Measurements from ENCODE around the gene RREB1. TPM values are rescaled to one million over a fixed set of nuclear protein-coding genes. Genes with fewer than 3 reads are reported as not detected.

RREB1 gene
- total and polyA plus RNA-seq, 10 donors: 3.2 to 72.0 (median 54.6) TPM

- H3K4me1 ChIP-seq: peaks cover 19 to 100% (median 74%) of the 10 kb centered on the region in 6 donors
These were observed 63.4 kb downstream of the RREB1 start for GRCh38 chr6:7171119-7171518.

DNA sequence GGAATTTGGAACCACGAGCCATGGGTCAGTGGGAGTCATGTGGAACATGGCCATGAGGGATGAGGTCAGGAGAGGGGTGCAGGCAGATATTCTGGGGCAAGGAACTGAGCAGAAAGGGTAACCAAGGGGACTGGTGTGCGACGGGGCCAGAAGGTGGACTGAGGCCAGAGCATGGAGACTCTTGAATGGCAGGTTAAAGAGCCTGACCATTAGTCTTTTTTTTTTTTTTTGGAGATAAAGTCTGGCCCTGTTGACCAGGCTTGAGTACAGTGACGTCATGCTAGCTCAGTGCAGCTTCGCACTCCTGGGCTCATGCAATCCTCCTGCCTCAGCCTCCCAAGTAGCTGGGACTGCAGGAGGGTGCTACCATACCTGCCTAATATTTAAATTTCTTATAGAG lies 64.0 kb downstream of the RREB1 start:
- 92 to 97% (median 94%) methylated on average over 5 of the region's 5 CpGs for WGBS, 5 donors
- no peak for TF ChIP-seq POLR2A (IDR thresholded peaks at IDR 0.05)
- TF ChIP-seq CTCF (IDR thresholded peaks at IDR 0.05 in 8 of 11, conservative IDR thresholded peaks at IDR 0.05 in 3 of 11): no peak
- no peak for TF ChIP-seq POLR2AphosphoS5 (IDR thresholded peaks at IDR 0.05)
- no peaks in the 10 kb centered on the region for H3K27me3 ChIP-seq (replicated peaks in 1 of 7)
- intact Hi-C loops (cut with DNase I; ENCODE audit: low total_unique reads): no loop called here
- no peak for DNase-seq
- H3K36me3 ChIP-seq: peaks cover 0 to 6% (median under 1%) of the 10 kb centered on the region in 6 donors
- H3K27ac ChIP-seq: peak overlapping the region in 3 of 8 donors; percentile 67 to 74 (median 70)
- no peak overlapping the region for H3K4me3 ChIP-seq
- peaks cover 16 to 100% (median 68%) of the 10 kb centered on the region in 6 donors for H3K4me1 ChIP-seq
- no peaks in the 10 kb centered on the region for H3K9me3 ChIP-seq

More at GRCh38 chr6:7171119-7171518, 63.4 kb downstream of the RREB1 start:
- intact Hi-C loops (cut with DNase I; ENCODE audit: low total_unique reads): no loop called here
- TF ChIP-seq POLR2AphosphoS5 (IDR thresholded peaks at IDR 0.05) (peak in 2 of 3 donors; percentile 19 to 51), POLR2A (IDR thresholded peaks at IDR 0.05) (no peak), CTCF (IDR thresholded peaks at IDR 0.05 in 8 of 11, conservative IDR thresholded peaks at IDR 0.05 in 3 of 11) (no peak)
- Histone ChIP-seq H3K27ac (peak overlapping the region in 4 of 8 donors; percentile 12 to 74 (median 68)), H3K36me3 (peaks cover 0 to under 1% (median 0%) of the 10 kb centered on the region in 6 donors), H3K27me3 (replicated peaks in 1 of 7) (no peaks in the 10 kb centered on the region), H3K4me3 (no peak overlapping the region), H3K9me3 (no peaks in the 10 kb centered on the region)
- no peak for DNase-seq
- 67 to 83% (median 72%) methylated on average over 10 of the region's 10 CpGs for WGBS, 5 donors

DNA sequence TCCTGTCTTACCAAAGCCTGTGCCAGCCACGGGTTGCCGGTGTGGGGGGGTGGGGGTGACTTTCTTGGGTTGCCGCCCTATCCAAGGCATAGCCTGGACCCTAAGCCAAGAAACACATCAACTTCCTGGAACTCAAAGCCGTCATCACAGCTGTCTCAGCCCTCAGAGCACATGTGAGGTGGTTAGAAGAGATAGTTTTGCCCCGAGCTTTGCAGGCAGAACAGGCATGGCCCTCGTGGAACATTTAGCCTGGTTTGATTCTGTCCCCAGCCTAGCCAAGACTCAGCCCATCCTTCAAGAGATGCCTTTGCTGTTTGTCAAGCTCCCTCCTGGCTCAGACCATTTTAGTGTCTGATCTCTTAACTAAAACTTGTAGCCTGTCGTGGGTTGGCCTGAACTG lies 64.9 kb downstream of the RREB1 start:
- H3K27me3 ChIP-seq (replicated peaks in 1 of 7): no peaks in the 10 kb centered on the region
- H3K4me3 ChIP-seq: no peak overlapping the region
- no peak for DNase-seq
- TF ChIP-seq CTCF (IDR thresholded peaks at IDR 0.05 in 8 of 11, conservative IDR thresholded peaks at IDR 0.05 in 3 of 11) (no peak), POLR2AphosphoS5 (IDR thresholded peaks at IDR 0.05) (no peak), POLR2A (IDR thresholded peaks at IDR 0.05) (no peak)
- 72 to 81% (median 80%) methylated on average over 3 to 7 of the region's 7 CpGs for WGBS, 5 donors
- H3K4me1 ChIP-seq: peaks cover 16 to 92% (median 59%) of the 10 kb centered on the region in 6 donors
- H3K36me3 ChIP-seq: peaks cover 0 to 15% (median 6%) of the 10 kb centered on the region in 6 donors
- H3K27ac ChIP-seq: peak overlapping the region in 2 of 8 donors; percentile 24 to 38
- no peaks in the 10 kb centered on the region for H3K9me3 ChIP-seq
- intact Hi-C loops (cut with DNase I; ENCODE audit: low total_unique reads): no loop called here

GRCh38 chr6:7173843-7174503 lies 66.2 kb downstream of the RREB1 start:
- H3K4me1 ChIP-seq: peaks cover 13 to 79% (median 47%) of the 10 kb centered on the region in 6 donors
- no peak for DNase-seq
- H3K27me3 ChIP-seq (replicated peaks in 1 of 7): no peaks in the 10 kb centered on the region
- H3K36me3 ChIP-seq: peaks cover 0 to 28% (median 14%) of the 10 kb centered on the region in 6 donors
- no peak overlapping the region for H3K4me3 ChIP-seq
- H3K9me3 ChIP-seq: no peaks in the 10 kb centered on the region
- intact Hi-C loops (cut with DNase I; ENCODE audit: low total_unique reads): no loop called here
- 67 to 83% (median 71%) methylated on average over 9 of the region's 9 CpGs for WGBS, 5 donors
- peak overlapping the region in 5 of 8 donors; percentile 17 to 57 (median 33) for H3K27ac ChIP-seq
- TF ChIP-seq CTCF (IDR thresholded peaks at IDR 0.05 in 8 of 11, conservative IDR thresholded peaks at IDR 0.05 in 3 of 11): no peak
- TF ChIP-seq POLR2A (IDR thresholded peaks at IDR 0.05): no peak
- TF ChIP-seq POLR2AphosphoS5 (IDR thresholded peaks at IDR 0.05): no peak
